ENCODE measurements around the gene KANK3. TPM values are rescaled to one million over a fixed set of nuclear protein-coding genes. Genes with fewer than 3 reads are reported as not detected.
"Not testable (repeated sequence)": the region's sequence is repeated elsewhere in the genome, so short reads cannot be mapped to it uniquely, and the experiment has no call there.

KANK3 gene
- total and polyA plus RNA-seq, 7 donors = 5.1 to 14.2 (median 9.1) TPM

DNA sequence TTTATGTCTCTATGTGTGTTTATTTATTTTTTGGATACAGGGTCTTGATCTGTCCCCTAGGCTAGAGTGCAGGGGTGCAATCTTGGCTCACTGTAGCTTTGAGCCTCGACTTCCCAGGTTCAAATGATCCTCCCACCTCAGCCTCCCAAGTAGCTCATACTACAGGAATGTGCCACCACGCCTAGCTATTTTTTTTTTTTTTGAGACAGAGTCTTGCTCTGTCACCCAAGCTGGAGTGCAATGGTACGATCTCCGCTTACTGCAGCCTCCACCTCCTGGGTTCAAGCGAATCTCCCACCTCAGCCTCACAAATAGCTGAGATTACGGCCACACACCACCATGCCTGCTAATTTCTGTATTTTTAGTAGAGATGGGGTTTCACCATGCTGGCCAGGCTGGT is 15.9 kb upstream of the KANK3 start:
- peaks cover 34% of the 10 kb centered on the region for H3K4me1 ChIP-seq
- 90 to 97% (median 93%) methylated on average over 6 of the region's 6 CpGs for WGBS, 3 donors
- intact Hi-C loops (cut with DNase I) = loop anchor here in 1 of 2 donors (5.0 kb wide), 1 partner anchor 103 kb away; no protein-coding TSS in a partner anchor
- H3K36me3 ChIP-seq (ENCODE audit: insufficient read depth in 1 of 2, low read depth in 1 of 2) = no peaks in the 10 kb centered on the region
- TF ChIP-seq, protein P1, sequence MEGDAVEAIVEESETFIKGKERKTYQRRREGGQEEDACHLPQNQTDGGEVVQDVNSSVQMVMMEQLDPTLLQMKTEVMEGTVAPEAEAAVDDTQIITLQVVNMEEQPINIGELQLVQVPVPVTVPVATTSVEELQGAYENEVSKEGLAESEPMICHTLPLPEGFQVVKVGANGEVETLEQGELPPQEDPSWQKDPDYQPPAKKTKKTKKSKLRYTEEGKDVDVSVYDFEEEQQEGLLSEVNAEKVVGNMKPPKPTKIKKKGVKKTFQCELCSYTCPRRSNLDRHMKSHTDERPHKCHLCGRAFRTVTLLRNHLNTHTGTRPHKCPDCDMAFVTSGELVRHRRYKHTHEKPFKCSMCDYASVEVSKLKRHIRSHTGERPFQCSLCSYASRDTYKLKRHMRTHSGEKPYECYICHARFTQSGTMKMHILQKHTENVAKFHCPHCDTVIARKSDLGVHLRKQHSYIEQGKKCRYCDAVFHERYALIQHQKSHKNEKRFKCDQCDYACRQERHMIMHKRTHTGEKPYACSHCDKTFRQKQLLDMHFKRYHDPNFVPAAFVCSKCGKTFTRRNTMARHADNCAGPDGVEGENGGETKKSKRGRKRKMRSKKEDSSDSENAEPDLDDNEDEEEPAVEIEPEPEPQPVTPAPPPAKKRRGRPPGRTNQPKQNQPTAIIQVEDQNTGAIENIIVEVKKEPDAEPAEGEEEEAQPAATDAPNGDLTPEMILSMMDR (IDR thresholded peaks at IDR 0.05) = no peak
- no peaks in the 10 kb centered on the region for H3K27me3 ChIP-seq (ENCODE audit: insufficient read depth in 3 of 3, low read length in 2 of 3)
- DNase-seq = no peak
- no peaks in the 10 kb centered on the region for H3K9me3 ChIP-seq
- no peak overlapping the region for H3K27ac ChIP-seq
- no peak for ATAC-seq
- H3K4me3 ChIP-seq = no peak overlapping the region

DNA sequence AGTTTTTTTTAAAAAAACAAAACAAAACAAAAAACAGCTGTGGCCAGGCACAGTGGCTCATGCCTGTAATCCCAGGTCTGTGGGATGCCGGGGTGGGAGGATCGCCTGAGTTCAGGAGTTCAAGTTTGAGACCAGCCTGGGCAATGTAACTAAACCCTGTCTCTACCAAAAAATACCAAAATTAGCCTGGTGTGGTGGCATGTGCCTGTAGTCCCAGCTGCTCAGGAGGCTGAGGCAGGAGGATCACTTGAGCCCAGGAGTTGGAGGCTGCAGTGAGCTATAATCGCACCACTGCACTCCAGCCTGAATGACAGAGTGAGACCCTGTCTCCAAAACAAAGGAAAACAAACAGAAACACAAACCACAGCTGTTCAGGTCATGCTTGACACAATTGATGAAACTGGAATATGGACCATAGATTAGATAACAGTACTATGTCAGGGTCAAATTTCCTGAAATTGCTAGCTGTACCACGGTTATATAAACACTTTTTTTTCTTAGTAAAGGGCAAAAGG is 14.0 kb upstream of the KANK3 start:
- H3K4me3 ChIP-seq = no peak overlapping the region
- no peak overlapping the region for H3K27ac ChIP-seq
- WGBS, 3 donors = 54 to 71% (median 56%) methylated on average over 4 of the region's 4 CpGs
- no peaks in the 10 kb centered on the region for H3K27me3 ChIP-seq (ENCODE audit: insufficient read depth in 3 of 3, low read length in 2 of 3)
- H3K9me3 ChIP-seq = no peaks in the 10 kb centered on the region
- peaks cover 29% of the 10 kb centered on the region for H3K4me1 ChIP-seq
- intact Hi-C loops (cut with DNase I) = loop anchor here (2.0 to 5.0 kb wide), 2 partner anchors 38 to 105 kb away; no protein-coding TSS in a partner anchor
- TF ChIP-seq, protein P1 (IDR thresholded peaks at IDR 0.05) = no peak
- H3K36me3 ChIP-seq (ENCODE audit: insufficient read depth in 1 of 2, low read depth in 1 of 2) = no peaks in the 10 kb centered on the region
- DNase-seq (peak in 1 of 2 donors; percentile 9), ATAC-seq (no peak)

DNA sequence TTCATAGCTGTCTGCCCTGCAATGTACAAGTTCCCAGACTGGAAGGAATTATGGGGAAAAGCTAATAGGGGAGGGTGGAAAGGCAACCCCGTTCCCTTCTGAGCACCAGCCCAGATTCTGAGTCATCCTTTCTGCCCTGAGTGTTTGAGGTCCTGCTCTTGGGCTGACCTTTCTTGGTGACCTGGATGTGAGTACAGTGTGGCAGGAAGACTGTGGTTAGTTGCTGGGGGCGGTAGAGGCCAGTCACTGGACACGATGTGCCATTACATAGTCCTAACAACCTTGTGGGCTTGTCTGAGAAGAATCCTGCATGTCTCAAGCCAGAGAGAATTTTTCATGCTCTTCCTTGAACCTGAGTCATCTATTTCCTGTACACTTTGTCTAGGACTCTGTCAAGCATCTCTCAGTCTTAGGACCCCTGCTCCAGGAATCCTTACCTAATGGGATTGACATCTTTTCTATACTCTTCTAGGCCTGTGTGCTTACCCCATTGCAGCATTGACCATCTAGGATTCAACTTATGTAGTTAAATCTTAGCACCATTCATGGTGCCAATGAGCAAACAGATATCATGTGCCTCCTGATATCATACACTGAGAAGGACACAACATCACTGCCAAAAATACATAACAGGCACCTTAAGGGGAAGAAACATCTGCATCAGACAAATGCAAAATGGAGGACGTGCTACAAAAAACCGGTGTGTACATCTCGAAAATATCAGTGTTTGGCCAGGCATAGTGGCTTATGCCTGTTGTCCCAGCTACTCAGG is 12.8 kb upstream of the KANK3 start:
- ATAC-seq (peak; percentile 41 to 82 (median 68)), DNase-seq (peak; percentile 53)
- no peaks in the 10 kb centered on the region for H3K27me3 ChIP-seq (ENCODE audit: insufficient read depth in 3 of 3, low read length in 2 of 3)
- peaks cover 20% of the 10 kb centered on the region for H3K4me1 ChIP-seq
- H3K4me3 ChIP-seq = no peak overlapping the region
- 64 to 70% (median 67%) methylated on average over 6 of the region's 6 CpGs for WGBS, 3 donors
- intact Hi-C loops (cut with DNase I) = loop anchor here (2.0 to 5.0 kb wide), 3 partner anchors 39 to 106 kb away; no protein-coding TSS in a partner anchor
- H3K27ac ChIP-seq = peak overlapping the region; percentile 10
- H3K36me3 ChIP-seq (ENCODE audit: insufficient read depth in 1 of 2, low read depth in 1 of 2) = no peaks in the 10 kb centered on the region
- TF ChIP-seq, protein P1 (IDR thresholded peaks at IDR 0.05) = no peak
- no peaks in the 10 kb centered on the region for H3K9me3 ChIP-seq

DNA sequence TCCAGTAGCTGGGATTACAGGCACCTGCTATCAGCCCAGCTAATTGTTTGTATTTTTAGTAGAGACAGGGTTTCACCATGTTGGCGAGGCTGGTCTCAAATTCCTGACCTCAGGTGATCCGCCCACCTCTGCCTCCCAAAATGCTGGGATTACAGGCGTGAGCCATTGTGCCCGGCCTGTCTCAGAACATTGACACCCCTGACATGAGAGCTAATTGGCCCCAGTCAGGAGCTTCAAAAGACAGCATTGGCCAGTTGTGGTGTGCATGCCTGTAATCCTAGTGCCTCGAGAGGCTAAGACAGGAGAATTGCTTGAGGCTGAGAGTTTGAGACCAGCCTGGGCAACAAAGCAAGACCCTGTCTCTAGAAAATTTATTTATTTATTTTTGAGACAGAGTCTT is 9.8 kb upstream of the KANK3 start:
- not testable (repeated sequence) for H3K27me3 ChIP-seq (ENCODE audit: insufficient read depth in 3 of 3, low read length in 2 of 3); H3K36me3 ChIP-seq (ENCODE audit: insufficient read depth in 1 of 2, low read depth in 1 of 2); ATAC-seq; H3K9me3 ChIP-seq; H3K27ac ChIP-seq; H3K4me3 ChIP-seq
- H3K4me1 ChIP-seq = peaks cover 20% of the 10 kb centered on the region
- WGBS, 3 donors = 27 to 59% (median 28%) methylated on average over 5 of the region's 5 CpGs
- intact Hi-C loops (cut with DNase I) = loop anchor here in 1 of 2 donors (5.0 kb wide), 1 partner anchor 154 kb away; no protein-coding TSS in a partner anchor
- peak in 1 of 2 donors; percentile 7 for DNase-seq

DNA sequence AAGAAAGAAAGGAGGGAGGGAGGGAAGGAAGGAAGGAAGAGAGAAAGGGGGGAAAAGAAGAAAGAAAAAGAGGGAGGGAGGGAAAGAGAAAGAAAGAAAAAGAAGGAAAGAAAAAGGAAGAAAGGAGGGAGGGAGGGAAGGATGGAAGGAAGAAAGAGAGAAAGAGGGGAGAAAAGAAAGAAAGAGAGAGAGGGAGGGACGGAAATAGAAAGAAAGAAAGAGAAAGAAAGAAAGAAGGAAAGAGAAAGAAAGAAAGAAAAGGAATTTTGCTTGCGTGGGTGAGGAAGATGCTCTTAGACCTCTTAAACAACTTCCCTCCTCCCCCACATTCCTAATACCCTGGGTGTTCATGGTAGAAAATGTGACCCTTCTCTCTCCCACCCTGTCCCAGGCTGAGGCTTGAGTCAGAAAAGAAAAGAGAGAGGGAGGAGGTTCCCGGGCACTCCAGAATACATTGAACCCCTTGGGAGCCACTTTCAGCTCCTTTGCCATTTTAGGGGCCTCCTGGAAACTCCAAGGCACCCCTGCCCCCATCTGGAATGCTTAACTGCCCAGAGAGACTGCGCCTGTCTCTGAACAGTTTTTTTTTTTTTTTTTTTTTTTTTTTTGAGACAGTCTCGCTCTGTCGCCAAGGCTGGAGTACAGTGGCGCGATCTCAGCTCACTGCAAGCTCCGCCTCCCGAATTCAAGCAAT is 9.2 kb upstream of the KANK3 start:
- intact Hi-C loops (cut with DNase I) = loop anchor here in 1 of 2 donors (5.0 kb wide), 1 partner anchor 155 kb away; no protein-coding TSS in a partner anchor

DNA sequence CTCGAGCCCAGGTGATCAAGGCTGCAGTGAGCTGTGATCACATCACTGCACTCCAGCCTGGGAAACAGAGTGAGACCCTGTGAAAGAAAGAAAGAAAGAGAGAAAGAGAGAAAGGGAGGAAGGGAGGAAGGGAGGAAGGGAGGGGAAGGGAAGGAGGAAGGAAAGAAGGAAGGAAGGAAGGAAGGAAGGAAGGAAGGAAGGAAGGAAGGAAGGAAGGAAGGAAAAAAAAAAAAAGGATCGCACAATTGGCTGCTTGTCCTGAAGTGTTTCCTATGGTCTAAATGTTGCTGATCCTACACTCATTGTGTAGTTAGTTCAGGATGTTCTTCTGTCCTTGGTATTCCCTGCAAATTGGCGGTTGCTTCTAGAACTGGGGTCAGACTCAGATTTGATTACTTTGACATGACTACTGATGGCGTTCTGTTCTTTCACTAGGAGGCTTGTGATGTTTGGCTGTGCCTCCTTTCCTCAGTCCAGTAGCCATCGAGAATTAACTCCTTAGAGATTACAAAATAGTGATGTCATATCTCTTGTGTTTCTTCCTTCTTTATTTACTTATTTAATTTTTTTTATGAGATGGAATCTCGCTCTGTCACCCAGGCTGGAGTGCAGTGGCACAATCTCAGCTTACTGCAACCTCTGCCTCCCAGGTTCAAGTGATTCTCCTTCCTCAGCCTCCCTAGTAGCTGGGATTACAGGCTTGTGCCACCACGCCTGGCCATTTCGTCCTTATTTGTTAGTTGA is 6.7 kb upstream of the KANK3 start:
- not testable (repeated sequence) for H3K36me3 ChIP-seq (ENCODE audit: insufficient read depth in 1 of 2, low read depth in 1 of 2); H3K4me3 ChIP-seq; H3K27me3 ChIP-seq (ENCODE audit: insufficient read depth in 3 of 3, low read length in 2 of 3); H3K27ac ChIP-seq; H3K9me3 ChIP-seq; ATAC-seq
- peak in 1 of 2 donors; percentile 17 for DNase-seq
- H3K4me1 ChIP-seq = peaks cover 15% of the 10 kb centered on the region
- intact Hi-C loops (cut with DNase I) = loop anchor here (2.0 to 5.0 kb wide), 2 partner anchors 157 to 158 kb away; no protein-coding TSS in a partner anchor
- WGBS, 3 donors = 58 to 65% (median 61%) methylated on average over 8 of the region's 8 CpGs

More for the DNA sequence above, 9.2 kb upstream of the KANK3 start:
- peak in 1 of 4 donors; percentile 4 for ATAC-seq
- Histone ChIP-seq H3K4me1 (peaks cover 20% of the 10 kb centered on the region), H3K4me3 (peak overlapping the region; percentile 9), H3K27me3 (ENCODE audit: insufficient read depth in 3 of 3, low read length in 2 of 3) (no peaks in the 10 kb centered on the region), H3K36me3 (ENCODE audit: insufficient read depth in 1 of 2, low read depth in 1 of 2) (no peaks in the 10 kb centered on the region), H3K9me3 (no peaks in the 10 kb centered on the region), H3K27ac (no peak overlapping the region)
- TF ChIP-seq, protein P1 (IDR thresholded peaks at IDR 0.05) = no peak
- WGBS, 3 donors = 30 to 46% (median 42%) methylated on average over 8 to 10 of the region's 10 CpGs
- DNase-seq = peak in 1 of 2 donors; percentile 44
